ENCODE data around the gene KCNMA1. TPM values are rescaled to one million over a fixed set of nuclear protein-coding genes. Genes with fewer than 3 reads are reported as not detected.

KCNMA1 gene
- total and polyA plus RNA-seq, 9 of the 15 experiments (the other 6 are each of a cell fraction or from before 2014, with no cell fraction given) = 0.01 to 0.95 (median 0.15) TPM; not detected in 4

- POLR2A ChIA-PET = interaction anchor here (1.5 kb wide), 1 partner anchor 10 kb away, joined by 4 read pairs; no protein-coding TSS in a partner anchor
- intact Hi-C loops (cut with micrococcal nuclease) = no loop called here
- CTCF ChIA-PET (ENCODE audit: low intra/inter-chr PET ratio) = no interaction called here
Measured at GRCh38 chr10:77410523-77410922, 227.1 kb downstream of the KCNMA1 start.

More at GRCh38 chr10:77410523-77410922, 227.1 kb downstream of the KCNMA1 start:
- DNase-seq (ENCODE audit: extremely low read depth in 1 of 4, low spot score in 3 of 4) (no peak), ATAC-seq (no peak), FAIRE-seq (no peak)
- Histone ChIP-seq H3K9me3 (replicated peaks; ENCODE audit: control insufficient read depth, insufficient read depth, low read depth, low read length) (no peaks in the 10 kb centered on the region), H3K9ac (ENCODE audit: insufficient read depth in 1 of 2, low read depth in 2 of 2, low read length in 2 of 2) (no peak overlapping the region), H2AFZ (ENCODE audit: low read depth, low read length) (no peak overlapping the region), H3K36me3 (ENCODE audit: control insufficient read depth, insufficient read depth, low read length) (no peaks in the 10 kb centered on the region), H4K20me1 (replicated peaks; ENCODE audit: control insufficient read depth, insufficient read depth, low read length) (peaks cover 10% of the 10 kb centered on the region), H3K27me3 (ENCODE audit: control insufficient read depth in 2 of 2, insufficient read depth in 2 of 2, low read length in 2 of 2) (peaks cover 1 to 46% of the 10 kb centered on the region in 2 experiments), H3K79me2 (ENCODE audit: control insufficient read depth, insufficient read depth, low read length) (no peaks in the 10 kb centered on the region), H3K4me3 (no peak overlapping the region), H3K4me1 (replicated peaks in 1 of 2; ENCODE audit: control insufficient read depth in 2 of 2, insufficient read depth in 2 of 2, low read length in 2 of 2) (no peaks in the 10 kb centered on the region; a peak in 2 of 5 replicates), H3K4me2 (ENCODE audit: insufficient read depth, low read length) (no peak overlapping the region), H3K27ac (ENCODE audit: extremely low read depth, low read depth, low read length) (no peak overlapping the region), H3K9me1 (ENCODE audit: control insufficient read depth, insufficient read depth, low read length) (no peaks in the 10 kb centered on the region)
- BruUV-seq (replicated peaks) = no TSS peak
- 0% methylated on average over 9 of the region's 9 CpGs for WGBS (ENCODE audit: insufficient coverage, low coverage, missing lambda C conversion rate)
- in situ Hi-C loops (cut with MboI) = no loop called here
- TF ChIP-seq HEY1 (CRISPR knock-in tag; IDR thresholded peaks at IDR 0.05; ENCODE audit: borderline replicate concordance) (no peak), RAD51 (IDR thresholded peaks at IDR 0.05; ENCODE audit: borderline replicate concordance, low read depth) (no peak), TAL1 (IDR thresholded peaks at IDR 0.05) (no peak), MCM3 (IDR thresholded peaks at IDR 0.05) (no peak), BHLHE40 (IDR thresholded peaks at IDR 0.05; ENCODE audit: low read length) (no peak), ZNF778 (CRISPR knock-in tag; IDR thresholded peaks at IDR 0.05) (no peak), RBM15 (IDR thresholded peaks at IDR 0.05; ENCODE audit: insufficient read depth, low read length) (no peak), PKNOX1 (IDR thresholded peaks at IDR 0.05) (no peak), STAT5B (CRISPR knock-in tag; IDR thresholded peaks at IDR 0.05) (no peak), ZNF184 (CRISPR knock-in tag; IDR thresholded peaks at IDR 0.05) (no peak), ZNF316 (IDR thresholded peaks at IDR 0.05) (no peak), HNRNPLL (IDR thresholded peaks at IDR 0.05; ENCODE audit: low read depth, low read length, poor library complexity, severe bottlenecking) (no peak), GABPB2 (CRISPR knock-in tag; conservative IDR thresholded peaks at IDR 0.05) (no peak)
